GM12865 (cell line): ENCODE measurements around the gene TOPAZ1.

Experiments used
- DNase-seq: peaks from one replicate; pipeline ENCODE4 v3.0.0; 2010; ENCODE audit warnings: low read depth
- H3K4me3 ChIP-seq: 2 replicates; pipeline ENCODE4 v1.5.1; 2011; ENCODE audit warnings: mild to moderate bottlenecking, low read depth, low read length, control low read depth
- TF ChIP-seq, protein P1 (sequence below): IDR thresholded peaks from 2 replicates; pipeline ENCODE4 v1.5.1; 2011; ENCODE audit warnings: low read length, control low read depth, low read depth, inconsistent platforms; ENCODE audit not compliant: insufficient read depth; ENCODE audit errors: missing control alignments

TOPAZ1 gene

DNA sequence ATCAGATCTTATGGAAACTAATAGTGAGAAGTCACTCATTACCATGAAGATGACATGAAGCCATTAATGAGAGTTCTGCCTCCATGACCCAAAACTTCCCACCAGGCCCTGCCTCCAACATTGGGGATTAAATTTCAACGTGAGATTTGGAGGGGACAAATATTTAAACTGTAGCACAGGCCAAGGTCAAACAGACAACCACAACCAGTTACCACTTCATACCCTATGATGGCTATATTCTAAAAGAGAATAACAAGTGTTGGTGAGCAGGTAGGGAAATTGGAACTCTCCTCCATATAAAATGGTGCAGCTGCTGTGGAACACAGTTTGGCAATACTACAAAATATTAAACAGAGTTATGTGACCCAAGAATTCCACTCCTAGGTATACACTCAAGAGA lies 133.8 kb downstream of the TOPAZ1 start:
- TF ChIP-seq, protein P1, sequence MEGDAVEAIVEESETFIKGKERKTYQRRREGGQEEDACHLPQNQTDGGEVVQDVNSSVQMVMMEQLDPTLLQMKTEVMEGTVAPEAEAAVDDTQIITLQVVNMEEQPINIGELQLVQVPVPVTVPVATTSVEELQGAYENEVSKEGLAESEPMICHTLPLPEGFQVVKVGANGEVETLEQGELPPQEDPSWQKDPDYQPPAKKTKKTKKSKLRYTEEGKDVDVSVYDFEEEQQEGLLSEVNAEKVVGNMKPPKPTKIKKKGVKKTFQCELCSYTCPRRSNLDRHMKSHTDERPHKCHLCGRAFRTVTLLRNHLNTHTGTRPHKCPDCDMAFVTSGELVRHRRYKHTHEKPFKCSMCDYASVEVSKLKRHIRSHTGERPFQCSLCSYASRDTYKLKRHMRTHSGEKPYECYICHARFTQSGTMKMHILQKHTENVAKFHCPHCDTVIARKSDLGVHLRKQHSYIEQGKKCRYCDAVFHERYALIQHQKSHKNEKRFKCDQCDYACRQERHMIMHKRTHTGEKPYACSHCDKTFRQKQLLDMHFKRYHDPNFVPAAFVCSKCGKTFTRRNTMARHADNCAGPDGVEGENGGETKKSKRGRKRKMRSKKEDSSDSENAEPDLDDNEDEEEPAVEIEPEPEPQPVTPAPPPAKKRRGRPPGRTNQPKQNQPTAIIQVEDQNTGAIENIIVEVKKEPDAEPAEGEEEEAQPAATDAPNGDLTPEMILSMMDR, result no peak
- no peak overlapping the region for H3K4me3 ChIP-seq
- no peak for DNase-seq
